ENCODE measurements around the gene GBP7.
"Not testable (repeated sequence)": the region's sequence is repeated elsewhere in the genome, so short reads cannot be mapped to it uniquely, and the experiment has no call there.

The GBP7 gene

GRCh38 chr1:89128003-89128458 is 47.8 kb downstream of the GBP7 start:
- not testable (repeated sequence) for H3K9ac ChIP-seq (ENCODE audit: low read length); H3K9me3 ChIP-seq (ENCODE audit: control insufficient read depth, low read length); H3K27me3 ChIP-seq (ENCODE audit: control insufficient read depth, insufficient read depth, low read length); H3K36me3 ChIP-seq (ENCODE audit: control insufficient read depth, insufficient read depth, low read length); H3K4me3 ChIP-seq (ENCODE audit: low read length)
- peaks cover 19% of the 10 kb centered on the region for H3K4me1 ChIP-seq (ENCODE audit: control insufficient read depth, insufficient read depth, low read length)

GRCh38 chr1:89126602-89127565 is 48.9 kb downstream of the GBP7 start:
- peaks cover 19% of the 10 kb centered on the region for H3K4me1 ChIP-seq (ENCODE audit: control insufficient read depth, insufficient read depth, low read length)
- H3K9me3 ChIP-seq (ENCODE audit: control insufficient read depth, low read length); H3K27me3 ChIP-seq (ENCODE audit: control insufficient read depth, insufficient read depth, low read length); H3K9ac ChIP-seq (ENCODE audit: low read length); H3K4me3 ChIP-seq (ENCODE audit: low read length); H3K36me3 ChIP-seq (ENCODE audit: control insufficient read depth, insufficient read depth, low read length): not testable (repeated sequence)

- H3K9ac ChIP-seq (ENCODE audit: low read length): peak within 1 kb of the TSS; percentile 84
- H3K36me3 ChIP-seq (ENCODE audit: control insufficient read depth, insufficient read depth, low read length): no peaks in the 10 kb centered on the region
- no peaks in the 10 kb centered on the region for H3K27me3 ChIP-seq (ENCODE audit: control insufficient read depth, insufficient read depth, low read length)
- H3K4me1 ChIP-seq (ENCODE audit: control insufficient read depth, insufficient read depth, low read length): peaks cover 19% of the 10 kb centered on the region
- H3K4me3 ChIP-seq (ENCODE audit: low read length): peak within 1 kb of the TSS; percentile 56
- H3K9me3 ChIP-seq (ENCODE audit: control insufficient read depth, low read length): no peaks in the 10 kb centered on the region
These were observed 49.8 kb downstream of the GBP7 start, which contains the start of gene GBP2 for GRCh38 chr1:89125913-89126580. GBP2 (minus strand) TSS chr1:89126114; CDS start chr1:89121966, 4,148 bp downstream.

DNA sequence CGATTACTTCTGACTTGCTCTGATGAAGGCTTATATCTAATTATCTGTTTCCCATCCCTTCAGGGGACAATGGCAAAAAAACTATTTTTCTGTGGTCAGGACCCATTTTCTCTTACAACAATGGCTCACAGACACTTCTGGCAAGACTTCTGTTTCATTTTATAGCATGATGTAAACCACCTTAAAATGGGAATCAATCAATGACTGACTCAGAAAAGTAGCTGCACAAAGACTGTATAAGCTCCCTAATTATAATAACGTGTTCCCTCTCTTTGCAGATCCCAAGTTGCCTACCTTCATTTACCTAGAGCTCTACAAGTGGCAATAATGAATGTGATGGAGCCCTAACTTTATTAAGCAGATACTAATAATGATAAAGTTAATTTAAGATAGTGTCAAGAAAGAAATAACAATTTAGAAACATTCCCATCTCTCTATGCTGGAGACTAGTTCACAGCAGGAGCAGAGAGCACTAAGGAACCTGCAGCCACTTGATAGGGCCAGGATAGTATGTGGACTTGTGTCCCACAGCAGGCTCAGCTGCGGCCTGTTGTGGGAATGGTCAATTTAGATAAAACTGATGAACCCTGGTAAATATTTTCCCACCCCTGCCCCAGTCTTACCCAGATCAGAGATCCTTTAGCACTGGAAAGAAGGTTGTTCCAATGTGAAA is 50.4 kb downstream of the GBP7 start:
- Histone ChIP-seq H3K9me3 (ENCODE audit: control insufficient read depth, low read length) (no peaks in the 10 kb centered on the region), H3K4me3 (ENCODE audit: low read length) (peak overlapping the region; percentile 56), H3K9ac (ENCODE audit: low read length) (peak overlapping the region; percentile 84), H3K36me3 (ENCODE audit: control insufficient read depth, insufficient read depth, low read length) (no peaks in the 10 kb centered on the region), H3K27me3 (ENCODE audit: control insufficient read depth, insufficient read depth, low read length) (no peaks in the 10 kb centered on the region), H3K4me1 (ENCODE audit: control insufficient read depth, insufficient read depth, low read length) (peaks cover 18% of the 10 kb centered on the region)

DNA sequence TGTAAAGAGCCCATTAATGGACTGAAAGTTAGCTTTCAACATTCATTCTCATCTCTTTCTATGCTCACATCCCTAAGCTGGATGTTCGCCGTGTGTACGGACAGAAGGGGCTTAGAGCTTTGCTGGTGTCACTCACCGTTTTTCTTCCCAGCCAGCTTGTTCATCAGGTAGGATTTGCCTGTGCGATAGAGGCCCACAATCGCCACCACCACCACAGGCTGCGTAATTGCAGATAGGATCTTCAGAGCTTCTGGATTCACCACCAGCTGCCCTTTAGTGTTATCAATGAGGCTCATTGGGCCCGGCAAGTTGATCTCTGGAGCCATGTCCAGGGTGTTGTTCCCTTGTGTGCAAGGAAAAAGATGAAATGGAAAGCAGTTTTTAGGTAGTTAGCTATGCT is 54.2 kb downstream of the GBP7 start:
- Histone ChIP-seq H3K27me3 (ENCODE audit: control insufficient read depth, insufficient read depth, low read length) (no peaks in the 10 kb centered on the region), H3K36me3 (ENCODE audit: control insufficient read depth, insufficient read depth, low read length) (peaks cover 7% of the 10 kb centered on the region), H3K9ac (ENCODE audit: low read length) (no peak overlapping the region), H3K4me3 (ENCODE audit: low read length) (no peak overlapping the region), H3K9me3 (ENCODE audit: control insufficient read depth, low read length) (no peaks in the 10 kb centered on the region), H3K4me1 (ENCODE audit: control insufficient read depth, insufficient read depth, low read length) (peaks cover 7% of the 10 kb centered on the region)

- Histone ChIP-seq H3K36me3 (ENCODE audit: control insufficient read depth, insufficient read depth, low read length) (peaks cover 4% of the 10 kb centered on the region), H3K9me3 (ENCODE audit: control insufficient read depth, low read length) (no peaks in the 10 kb centered on the region), H3K9ac (ENCODE audit: low read length) (no peak overlapping the region), H3K4me3 (ENCODE audit: low read length) (no peak overlapping the region), H3K4me1 (ENCODE audit: control insufficient read depth, insufficient read depth, low read length) (no peaks in the 10 kb centered on the region), H3K27me3 (ENCODE audit: control insufficient read depth, insufficient read depth, low read length) (no peaks in the 10 kb centered on the region)
These were observed 61.1 kb downstream of the GBP7 start for GRCh38 chr1:89114662-89115061.

DNA sequence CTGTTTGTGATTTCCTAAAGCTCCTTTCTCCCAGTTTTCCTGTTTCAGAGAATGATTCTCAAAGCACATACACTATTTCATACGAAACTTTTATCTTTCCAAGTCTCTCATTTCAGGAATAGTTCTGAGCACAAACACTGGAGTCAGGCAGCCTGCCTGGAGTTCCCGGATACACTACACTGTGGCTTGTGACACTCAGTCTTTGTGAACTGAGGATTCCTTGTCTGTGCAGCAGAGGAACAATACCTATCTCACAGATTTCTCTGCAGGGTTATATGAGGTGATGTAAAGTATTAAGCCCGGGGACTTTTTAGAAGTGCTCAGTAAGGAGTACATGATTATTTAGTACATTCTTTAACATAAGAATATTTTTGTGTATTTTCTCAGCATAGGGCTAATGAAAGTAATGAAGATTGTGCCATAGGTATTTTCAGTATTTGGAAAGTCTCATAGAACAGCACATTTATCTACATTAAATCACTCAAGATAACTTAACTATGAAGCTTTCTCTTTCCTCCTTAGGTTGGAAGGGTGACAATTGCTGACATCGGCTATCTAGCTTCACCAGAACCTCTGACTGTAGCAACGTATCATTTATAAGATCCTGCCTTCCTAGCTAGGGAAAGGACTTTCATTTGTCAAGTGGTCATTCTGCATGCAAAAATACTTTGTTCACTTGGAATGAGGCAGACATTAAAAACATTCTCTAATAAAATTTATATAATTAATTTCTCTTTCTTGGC is 62.8 kb downstream of the GBP7 start:
- Histone ChIP-seq H3K9me3 (ENCODE audit: control insufficient read depth, low read length) (no peaks in the 10 kb centered on the region), H3K36me3 (ENCODE audit: control insufficient read depth, insufficient read depth, low read length) (peaks cover 4% of the 10 kb centered on the region), H3K4me3 (ENCODE audit: low read length) (no peak overlapping the region), H3K9ac (ENCODE audit: low read length) (no peak overlapping the region), H3K4me1 (ENCODE audit: control insufficient read depth, insufficient read depth, low read length) (no peaks in the 10 kb centered on the region), H3K27me3 (ENCODE audit: control insufficient read depth, insufficient read depth, low read length) (no peaks in the 10 kb centered on the region)

GRCh38 chr1:89104687-89105086 is 71.1 kb downstream of the GBP7 start:
- Histone ChIP-seq H3K9ac (ENCODE audit: low read length) (no peak overlapping the region), H3K36me3 (ENCODE audit: control insufficient read depth, insufficient read depth, low read length) (peaks cover 9% of the 10 kb centered on the region)

GRCh38 chr1:89104147-89104546 is 71.7 kb downstream of the GBP7 start:
- no peaks in the 10 kb centered on the region for H3K9me3 ChIP-seq (ENCODE audit: control insufficient read depth, low read length)
- no peaks in the 10 kb centered on the region for H3K4me1 ChIP-seq (ENCODE audit: control insufficient read depth, insufficient read depth, low read length)
- no peak overlapping the region for H3K9ac ChIP-seq (ENCODE audit: low read length)
- no peaks in the 10 kb centered on the region for H3K27me3 ChIP-seq (ENCODE audit: control insufficient read depth, insufficient read depth, low read length)
- H3K4me3 ChIP-seq (ENCODE audit: low read length): no peak overlapping the region
- peaks cover 9% of the 10 kb centered on the region for H3K36me3 ChIP-seq (ENCODE audit: control insufficient read depth, insufficient read depth, low read length)

More at GRCh38 chr1:89104687-89105086, 71.1 kb downstream of the GBP7 start:
- H3K4me1 ChIP-seq (ENCODE audit: control insufficient read depth, insufficient read depth, low read length): no peaks in the 10 kb centered on the region
- no peaks in the 10 kb centered on the region for H3K9me3 ChIP-seq (ENCODE audit: control insufficient read depth, low read length)
- H3K27me3 ChIP-seq (ENCODE audit: control insufficient read depth, insufficient read depth, low read length): no peaks in the 10 kb centered on the region
- no peak overlapping the region for H3K4me3 ChIP-seq (ENCODE audit: low read length)

DNA sequence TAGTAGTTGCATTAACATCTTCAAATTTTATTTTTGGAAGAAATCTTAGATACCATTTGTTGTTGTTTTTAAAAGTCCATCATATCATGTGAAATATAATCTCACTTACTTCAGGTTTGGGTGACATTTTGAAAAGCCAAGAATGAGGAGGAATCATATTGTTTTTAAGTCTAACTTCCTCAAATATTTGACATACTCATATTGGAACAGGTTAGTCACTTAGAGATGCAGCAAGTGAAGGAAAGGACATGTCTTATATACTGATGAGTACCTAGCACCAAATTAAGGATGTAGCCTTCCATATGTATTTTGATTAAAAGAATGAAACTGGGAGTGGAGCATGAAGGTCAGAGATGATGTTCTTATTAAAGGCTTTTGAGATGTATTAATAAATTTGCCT is 73.8 kb downstream of the GBP7 start:
- no peak overlapping the region for H3K9ac ChIP-seq (ENCODE audit: low read length)
- H3K27me3 ChIP-seq (ENCODE audit: control insufficient read depth, insufficient read depth, low read length): no peaks in the 10 kb centered on the region
- no peak overlapping the region for H3K4me3 ChIP-seq (ENCODE audit: low read length)
- no peaks in the 10 kb centered on the region for H3K4me1 ChIP-seq (ENCODE audit: control insufficient read depth, insufficient read depth, low read length)
- H3K9me3 ChIP-seq (ENCODE audit: control insufficient read depth, low read length): no peaks in the 10 kb centered on the region
- H3K36me3 ChIP-seq (ENCODE audit: control insufficient read depth, insufficient read depth, low read length): peaks cover 6% of the 10 kb centered on the region

DNA sequence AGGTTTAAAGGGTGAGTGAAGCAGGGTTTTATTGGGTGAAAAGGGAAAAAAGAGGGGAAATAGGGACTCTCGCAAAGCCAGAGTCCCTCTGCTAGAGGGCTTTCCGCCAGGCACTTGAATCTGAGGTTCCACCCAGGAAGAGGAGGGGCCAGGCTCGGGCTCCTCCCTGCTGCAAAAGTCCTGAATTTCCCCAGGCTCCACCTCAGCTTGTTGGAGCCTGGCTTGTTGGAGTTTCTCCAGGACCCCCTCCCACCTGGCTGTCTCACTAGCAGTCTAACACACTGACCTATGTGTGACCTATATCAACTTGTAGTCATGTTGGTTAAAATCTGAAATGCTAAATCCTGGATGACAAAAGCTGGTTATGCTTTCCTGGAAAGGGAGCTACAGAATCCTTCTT is 75.4 kb downstream of the GBP7 start:
- Histone ChIP-seq H3K36me3 (ENCODE audit: control insufficient read depth, insufficient read depth, low read length) (peaks cover under 1% of the 10 kb centered on the region), H3K4me3 (ENCODE audit: low read length) (no peak overlapping the region), H3K9me3 (ENCODE audit: control insufficient read depth, low read length) (no peaks in the 10 kb centered on the region), H3K9ac (ENCODE audit: low read length) (no peak overlapping the region), H3K4me1 (ENCODE audit: control insufficient read depth, insufficient read depth, low read length) (no peaks in the 10 kb centered on the region), H3K27me3 (ENCODE audit: control insufficient read depth, insufficient read depth, low read length) (no peaks in the 10 kb centered on the region)

Measured in mucosa of stomach (tissue), 1 donor.